ENCODE results near the gene SMARCB1.

SMARCB1 gene

GRCh38 chr22:23823331-23823791 is 36.6 kb downstream of the SMARCB1 start:
- WGBS (ENCODE audit: insufficient coverage): 100% methylated on average over 13 of the region's 14 CpGs
- no peak for DNase-seq
- peaks cover 13 to 93% (median 66%) of the 10 kb centered on the region in 4 experiments for H3K36me3 ChIP-seq (ENCODE audit: control insufficient read depth in 4 of 4, insufficient read depth in 4 of 4, low read length in 3 of 4)
- H3K4me3 ChIP-seq (ENCODE audit: control insufficient read depth in 1 of 7, extremely low read depth in 1 of 7, insufficient read depth in 4 of 7, low read depth in 2 of 7, low read length in 6 of 7): no peak overlapping the region
- no peaks in the 10 kb centered on the region for H3K9me3 ChIP-seq (ENCODE audit: control extremely low read depth in 1 of 5, control insufficient read depth in 4 of 5, insufficient read depth in 2 of 5, low read depth in 1 of 5, low read length in 4 of 5)
- H3K4me1 ChIP-seq (ENCODE audit: control extremely low read depth in 1 of 4, control insufficient read depth in 4 of 4, insufficient read depth in 4 of 4, low read length in 3 of 4): peaks cover 0 to 10% (median 0%) of the 10 kb centered on the region in 4 experiments
- CTCF ChIA-PET: interaction anchor here (1.4 to 2.3 kb wide), 3 partner anchors 9 to 27 kb away, joined by 3 to 13 read pairs (median 6); no protein-coding TSS in a partner anchor
- no peaks in the 10 kb centered on the region for H3K27me3 ChIP-seq (replicated peaks in 2 of 5; ENCODE audit: control insufficient read depth in 4 of 5, insufficient read depth in 5 of 5, low read length in 4 of 5)
- POLR2A ChIA-PET: no interaction called here
- no peak overlapping the region for H3K27ac ChIP-seq (ENCODE audit: insufficient read depth in 1 of 2, low read depth in 1 of 2, low read length in 2 of 2, poor library complexity in 1 of 2, severe bottlenecking in 2 of 2)

GRCh38 chr22:23824476-23825245 is 37.9 kb downstream of the SMARCB1 start:
- Histone ChIP-seq H3K27me3 (replicated peaks in 2 of 5; ENCODE audit: control insufficient read depth in 4 of 5, insufficient read depth in 5 of 5, low read length in 4 of 5) (no peaks in the 10 kb centered on the region), H3K4me1 (ENCODE audit: control extremely low read depth in 1 of 4, control insufficient read depth in 4 of 4, insufficient read depth in 4 of 4, low read length in 3 of 4) (peaks cover 0 to 10% (median 0%) of the 10 kb centered on the region in 4 experiments), H3K9me3 (ENCODE audit: control extremely low read depth in 1 of 5, control insufficient read depth in 4 of 5, insufficient read depth in 2 of 5, low read depth in 1 of 5, low read length in 4 of 5) (no peaks in the 10 kb centered on the region), H3K27ac (ENCODE audit: insufficient read depth in 1 of 2, low read depth in 1 of 2, low read length in 2 of 2, poor library complexity in 1 of 2, severe bottlenecking in 2 of 2) (no peak overlapping the region), H3K4me3 (ENCODE audit: control insufficient read depth in 1 of 7, extremely low read depth in 1 of 7, insufficient read depth in 4 of 7, low read depth in 2 of 7, low read length in 6 of 7) (no peak overlapping the region), H3K36me3 (ENCODE audit: control insufficient read depth in 4 of 4, insufficient read depth in 4 of 4, low read length in 3 of 4) (peaks cover 16 to 93% (median 69%) of the 10 kb centered on the region in 4 experiments)
- WGBS (ENCODE audit: insufficient coverage): 97% methylated on average over 13 of the region's 13 CpGs
- no peak for DNase-seq
- CTCF ChIA-PET: interaction anchor here (0.7 to 3.7 kb wide), 6 partner anchors 11 to 54 kb away, joined by 3 to 14 read pairs (median 4); no protein-coding TSS in a partner anchor
- POLR2A ChIA-PET: interaction anchor here (0.6 to 0.8 kb wide), 2 partner anchors 12 to 55 kb away, joined by 3 to 4 read pairs; no protein-coding TSS in a partner anchor

GRCh38 chr22:23825246-23825905 is 38.6 kb downstream of the SMARCB1 start:
- H3K27ac ChIP-seq (ENCODE audit: insufficient read depth in 1 of 2, low read depth in 1 of 2, low read length in 2 of 2, poor library complexity in 1 of 2, severe bottlenecking in 2 of 2): no peak overlapping the region
- peaks cover 18 to 93% (median 68%) of the 10 kb centered on the region in 4 experiments for H3K36me3 ChIP-seq (ENCODE audit: control insufficient read depth in 4 of 4, insufficient read depth in 4 of 4, low read length in 3 of 4)
- CTCF ChIA-PET: interaction anchor here (0.7 to 3.7 kb wide), 6 partner anchors 11 to 57 kb away, joined by 3 to 14 read pairs (median 4); no protein-coding TSS in a partner anchor

GRCh38 chr22:23826510-23827350 is 40.0 kb downstream of the SMARCB1 start:
- Histone ChIP-seq H3K27me3 (replicated peaks in 2 of 5; ENCODE audit: control insufficient read depth in 4 of 5, insufficient read depth in 5 of 5, low read length in 4 of 5) (no peaks in the 10 kb centered on the region), H3K27ac (ENCODE audit: insufficient read depth in 1 of 2, low read depth in 1 of 2, low read length in 2 of 2, poor library complexity in 1 of 2, severe bottlenecking in 2 of 2) (no peak overlapping the region), H3K4me1 (ENCODE audit: control extremely low read depth in 1 of 4, control insufficient read depth in 4 of 4, insufficient read depth in 4 of 4, low read length in 3 of 4) (no peaks in the 10 kb centered on the region), H3K9me3 (ENCODE audit: control extremely low read depth in 1 of 5, control insufficient read depth in 4 of 5, insufficient read depth in 2 of 5, low read depth in 1 of 5, low read length in 4 of 5) (no peaks in the 10 kb centered on the region), H3K36me3 (ENCODE audit: control insufficient read depth in 4 of 4, insufficient read depth in 4 of 4, low read length in 3 of 4) (peaks cover 18 to 92% (median 66%) of the 10 kb centered on the region in 4 experiments), H3K4me3 (ENCODE audit: control insufficient read depth in 1 of 7, extremely low read depth in 1 of 7, insufficient read depth in 4 of 7, low read depth in 2 of 7, low read length in 6 of 7) (no peak overlapping the region)
- WGBS (ENCODE audit: insufficient coverage): 96% methylated on average over 15 of the region's 15 CpGs
- DNase-seq: no peak
- ChIA-PET POLR2A (no interaction called here), CTCF (interaction anchor here (0.6 to 3.7 kb wide), 5 partner anchors 9 to 58 kb away, joined by 3 to 14 read pairs (median 4); no protein-coding TSS in a partner anchor)

More at GRCh38 chr22:23825246-23825905, 38.6 kb downstream of the SMARCB1 start:
- 97% methylated on average over 12 of the region's 12 CpGs for WGBS (ENCODE audit: insufficient coverage)
- no peak overlapping the region for H3K4me3 ChIP-seq (ENCODE audit: control insufficient read depth in 1 of 7, extremely low read depth in 1 of 7, insufficient read depth in 4 of 7, low read depth in 2 of 7, low read length in 6 of 7)
- H3K9me3 ChIP-seq (ENCODE audit: control extremely low read depth in 1 of 5, control insufficient read depth in 4 of 5, insufficient read depth in 2 of 5, low read depth in 1 of 5, low read length in 4 of 5): no peaks in the 10 kb centered on the region
- POLR2A ChIA-PET: no interaction called here
- H3K27me3 ChIP-seq (replicated peaks in 2 of 5; ENCODE audit: control insufficient read depth in 4 of 5, insufficient read depth in 5 of 5, low read length in 4 of 5): no peaks in the 10 kb centered on the region
- DNase-seq: no peak
- peaks cover 0 to 9% (median 0%) of the 10 kb centered on the region in 4 experiments for H3K4me1 ChIP-seq (ENCODE audit: control extremely low read depth in 1 of 4, control insufficient read depth in 4 of 4, insufficient read depth in 4 of 4, low read length in 3 of 4)

GRCh38 chr22:23827351-23827995 is 40.7 kb downstream of the SMARCB1 start:
- Histone ChIP-seq H3K27me3 (replicated peaks in 2 of 5; ENCODE audit: control insufficient read depth in 4 of 5, insufficient read depth in 5 of 5, low read length in 4 of 5) (no peaks in the 10 kb centered on the region), H3K36me3 (ENCODE audit: control insufficient read depth in 4 of 4, insufficient read depth in 4 of 4, low read length in 3 of 4) (peaks cover 18 to 92% (median 67%) of the 10 kb centered on the region in 4 experiments), H3K9me3 (ENCODE audit: control extremely low read depth in 1 of 5, control insufficient read depth in 4 of 5, insufficient read depth in 2 of 5, low read depth in 1 of 5, low read length in 4 of 5) (no peaks in the 10 kb centered on the region), H3K4me3 (ENCODE audit: control insufficient read depth in 1 of 7, extremely low read depth in 1 of 7, insufficient read depth in 4 of 7, low read depth in 2 of 7, low read length in 6 of 7) (no peak overlapping the region), H3K27ac (ENCODE audit: insufficient read depth in 1 of 2, low read depth in 1 of 2, low read length in 2 of 2, poor library complexity in 1 of 2, severe bottlenecking in 2 of 2) (no peak overlapping the region), H3K4me1 (ENCODE audit: control extremely low read depth in 1 of 4, control insufficient read depth in 4 of 4, insufficient read depth in 4 of 4, low read length in 3 of 4) (no peaks in the 10 kb centered on the region)
- POLR2A ChIA-PET: no interaction called here
- CTCF ChIA-PET: interaction anchor here (1.1 to 3.7 kb wide), 3 partner anchors 8 to 22 kb away, joined by 4 to 14 read pairs (median 5); no protein-coding TSS in a partner anchor
- no peak for DNase-seq
- WGBS (ENCODE audit: insufficient coverage): 96% methylated on average over 7 of the region's 11 CpGs

Data from common myeloid progenitor, CD34-positive (primary cell).